GM12878 (cell line): ENCODE data around the gene DCAF7. TPM values are rescaled to one million over a fixed set of nuclear protein-coding genes. Genes with fewer than 3 reads are reported as not detected.

Source experiments
- ATAC-seq: fragments of 200-7000 bp; cut with Tn5 transposase; 3 replicates; pipeline ENCODE4 v1.9.1; 2020; ENCODE audit warnings: mild to moderate bottlenecking, moderate library complexity
- BruUV-seq: library from RNA; stranded (reverse); fragments of 400-500 nt; replicated peaks from 2 replicates; lab custom pipeline; 2021; lab: Mats Ljungman, UMichigan
- CTCF ChIA-PET: fragments of 300-600 bp; sonication (Branson Sonifier 250); formaldehyde crosslinking; extraction: SDS; loops from one replicate; lab custom pipeline; 2021; ENCODE audit warnings: inconsistent platforms; lab: Yijun Ruan, JAX
- POLR2A ChIA-PET: fragments of 350-600 bp; formaldehyde crosslinking; extraction: SDS; loops from one replicate; lab custom pipeline; 2021; ENCODE audit warnings: inconsistent platforms; lab: Charles Lee
- RAD21 ChIA-PET: fragments of 300-600 bp; sonication (Branson Sonifier 250); formaldehyde crosslinking; loops from one replicate; lab custom pipeline; 2023; ENCODE audit warnings: antibody characterized with exemption; ENCODE audit not compliant: unreplicated experiment; lab: Charles Lee
- SMC1A ChIA-PET: fragments of 300-600 bp; sonication (Branson Sonifier 250); formaldehyde crosslinking; loops from one replicate; lab custom pipeline; 2023; ENCODE audit not compliant: unreplicated experiment, uncharacterized antibody; lab: Charles Lee
- DNase-seq: peaks from one replicate; pipeline ENCODE4 v3.0.0-alpha.2; 2011; ENCODE audit warnings: low read depth, low spot score
- FAIRE-seq: peaks from 3 replicates; lab custom pipeline; 2011; peaks lifted over from hg19 to GRCh38; lab: Jason Lieb, UNC
- H2AFZ ChIP-seq: 2 replicates; pipeline ENCODE4 v1.6.0; 2011; ENCODE audit warnings: low read depth, low read length, control low read depth; ENCODE audit not compliant: control insufficient read depth
- H3K27ac ChIP-seq: 2 replicates; pipeline ENCODE4 v1.5.1; 2011; ENCODE audit warnings: control low read depth; ENCODE audit not compliant: control insufficient read depth, insufficient read depth
- H3K27me3 ChIP-seq, 2 experiments: replicated peaks in 1 of 2; 2 replicates each; pipeline versions ENCODE4 v1.6.0 to v1.6.1; 2011; ENCODE audit warnings: low read length in 1 of 2; ENCODE audit not compliant: control insufficient read depth in 2 of 2, insufficient read depth in 2 of 2
- H3K36me3 ChIP-seq, 2 experiments: 2 replicates each; pipeline ENCODE4 v1.5.1; 2011; ENCODE audit warnings: low read length in 1 of 2; ENCODE audit not compliant: control insufficient read depth in 2 of 2, insufficient read depth in 2 of 2
- H3K4me1 ChIP-seq: 2 replicates; pipeline ENCODE4 v1.6.1; 2011; ENCODE audit warnings: mild to moderate bottlenecking, low read length, moderate library complexity, mixed read lengths; ENCODE audit not compliant: control insufficient read depth, insufficient read depth
- H3K4me2 ChIP-seq: 2 replicates; pipeline ENCODE4 v1.6.0; 2011; ENCODE audit warnings: control low read depth; ENCODE audit not compliant: control insufficient read depth, insufficient read depth
- H3K4me3 ChIP-seq: fragments of 200-600 bp; sonication (generic); 2 replicates; pipeline ENCODE4 v1.5.1; 2016
- H3K79me2 ChIP-seq: 2 replicates; pipeline ENCODE4 v1.6.0; 2011; ENCODE audit warnings: low read length; ENCODE audit not compliant: control insufficient read depth, insufficient read depth
- H3K9ac ChIP-seq: 2 replicates; pipeline ENCODE4 v1.8.0; 2011; ENCODE audit warnings: low read length, control low read depth, mixed read lengths; ENCODE audit not compliant: control insufficient read depth, insufficient read depth
- H3K9me3 ChIP-seq: replicated peaks from 3 replicates; pipeline ENCODE4 v1.5.1; 2011; ENCODE audit warnings: mild to moderate bottlenecking, low read length; ENCODE audit not compliant: control insufficient read depth, insufficient read depth
- H4K20me1 ChIP-seq: 2 replicates; pipeline ENCODE4 v1.6.0; 2011; ENCODE audit not compliant: control insufficient read depth, insufficient read depth
- MTA3 ChIP-seq: IDR thresholded peaks from 2 replicates; pipeline ENCODE4 v1.6.1; 2012; ENCODE audit warnings: low read length, inconsistent platforms, borderline replicate concordance
- NBN ChIP-seq: fragments of 450-650 bp; IDR thresholded peaks from 2 replicates; pipeline ENCODE4 v1.6.1; 2016
- RBBP5 ChIP-seq: fragments of 200-600 bp; sonication (generic); conservative IDR thresholded peaks from 2 replicates; pipeline ENCODE4 v1.6.1; 2016
- WGBS: methylation state at CpG from one replicate; pipeline ENCODE4 v1.1.6; 2016; ENCODE audit warnings: low lambda C conversion rate; ENCODE audit not compliant: insufficient replicate concordance, insufficient coverage; ENCODE audit errors: missing lambda C conversion rate; 5-methylcytosine and 5-hydroxymethylcytosine counted together
- in situ Hi-C: fragments of 300-500 bp; cut with MboI; formaldehyde crosslinking; loops from 9 replicates; pipeline ENCODE4 v1.14.3; 2018; ENCODE audit warnings: mixed read lengths
- intact Hi-C: fragments of 100-400 bp; cut with micrococcal nuclease; formaldehyde crosslinking; loops from one replicate; pipeline ENCODE4 v1.14.2; 2022; ENCODE audit not compliant: unreplicated experiment
- polyA plus RNA-seq, 11 experiments: library from polyadenylated mRNA; depleted of rRNA in 4 of 11; unstranded in 6 of 11; stranded (reverse) in 5 of 11; fragments of >200 nt; fragmentation: Nextera tagmentation in 4 of 11; fragmentation: Illumina TruSeq in 1 of 11; extraction: Ambion mirVana in 4 of 11; extraction: Trizol in 1 of 11; gene quantifications; 1 replicate in 1 of 11; 2 replicates in 10 of 11; pipeline versions ENCODE4 v1.2.1 to v1.2.3, GENCODE V29; 2011 to 2016; ENCODE audit warnings: inconsistent platforms in 2 of 11, missing spikeins in 2 of 11, low read depth in 1 of 11
- total RNA-seq, 4 experiments: library from RNA; depleted of rRNA in 3 of 4; stranded (reverse); fragments of >200 nt in 3 of 4; fragmentation: Illumina TruSeq in 1 of 4; extraction: Trizol in 1 of 4; gene quantifications; 2 replicates each; pipeline versions ENCODE4 v1.2.1 to v1.2.3, GENCODE V29; 2013 to 2021
- TF ChIP-seq, protein P1 (sequence below): IDR thresholded peaks from 2 replicates; pipeline ENCODE4 v1.6.1; 2012; ENCODE audit warnings: improper control_type of control experiment, low read depth, low read length; ENCODE audit not compliant: insufficient replicate concordance
- TF ChIP-seq, protein P2 (sequence below): fragments of 450-650 bp; conservative IDR thresholded peaks from 2 replicates; pipeline ENCODE4 v1.6.1; 2017; ENCODE audit warnings: mild to moderate bottlenecking, moderate library complexity

DCAF7 gene
- total and polyA plus RNA-seq, 10 of the 15 experiments (the other 5 are each of a cell fraction or from before 2014, with no cell fraction given), result 27.0 to 103 (median 54.5) TPM

DNA sequence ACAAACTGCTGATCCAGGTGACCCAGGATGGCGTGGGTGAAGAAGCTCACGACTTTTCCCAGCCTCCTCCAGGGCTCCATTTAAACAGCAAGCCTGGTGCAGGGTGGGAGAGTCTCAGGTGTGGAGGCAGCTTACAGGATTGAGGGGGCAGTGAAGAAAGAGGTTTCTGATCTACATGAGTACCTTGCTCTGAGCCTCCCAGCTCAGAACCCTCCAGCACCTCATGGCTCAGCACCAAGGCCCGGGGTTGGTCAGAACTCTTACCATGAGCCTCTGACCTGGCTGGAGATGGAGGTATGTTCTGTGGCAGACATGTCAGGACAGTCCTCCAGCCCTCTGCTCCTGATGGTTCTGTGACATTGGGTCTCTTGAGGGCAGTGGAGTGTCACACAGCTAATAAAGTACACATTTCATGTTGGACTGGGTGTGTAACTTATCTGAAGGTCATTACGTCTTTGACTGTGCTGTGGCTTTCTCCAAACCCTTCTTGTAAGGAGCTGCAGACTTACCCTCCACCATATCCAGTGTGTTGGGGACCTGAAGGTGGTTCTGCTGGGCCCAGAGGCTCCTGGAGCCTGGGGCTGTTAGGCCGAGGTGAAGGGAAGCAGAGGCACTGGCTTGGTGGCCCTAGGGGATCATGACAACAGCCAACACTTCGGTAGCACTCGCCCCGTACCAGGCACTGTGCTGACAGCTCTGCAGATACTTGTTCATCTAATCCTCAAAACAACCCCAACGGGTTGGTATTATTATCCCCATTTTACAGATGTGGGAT, 3.8 kb upstream of the DCAF7 start:
- Histone ChIP-seq H3K27me3 (no peaks in the 10 kb centered on the region), H3K4me3 (no peak overlapping the region), H3K9me3 (no peaks in the 10 kb centered on the region), H3K4me1 (peaks cover 8% of the 10 kb centered on the region), H3K36me3 (no peaks in the 10 kb centered on the region), H3K9ac (no peak overlapping the region), H2AFZ (no peak overlapping the region), H3K79me2 (peaks cover 19% of the 10 kb centered on the region), H3K4me2 (no peak overlapping the region), H4K20me1 (no peaks in the 10 kb centered on the region), H3K27ac (no peak overlapping the region)
- intact Hi-C loops, result no loop called here
- no peak for ATAC-seq
- in situ Hi-C loops, result no loop called here
- TF ChIP-seq, protein P1, sequence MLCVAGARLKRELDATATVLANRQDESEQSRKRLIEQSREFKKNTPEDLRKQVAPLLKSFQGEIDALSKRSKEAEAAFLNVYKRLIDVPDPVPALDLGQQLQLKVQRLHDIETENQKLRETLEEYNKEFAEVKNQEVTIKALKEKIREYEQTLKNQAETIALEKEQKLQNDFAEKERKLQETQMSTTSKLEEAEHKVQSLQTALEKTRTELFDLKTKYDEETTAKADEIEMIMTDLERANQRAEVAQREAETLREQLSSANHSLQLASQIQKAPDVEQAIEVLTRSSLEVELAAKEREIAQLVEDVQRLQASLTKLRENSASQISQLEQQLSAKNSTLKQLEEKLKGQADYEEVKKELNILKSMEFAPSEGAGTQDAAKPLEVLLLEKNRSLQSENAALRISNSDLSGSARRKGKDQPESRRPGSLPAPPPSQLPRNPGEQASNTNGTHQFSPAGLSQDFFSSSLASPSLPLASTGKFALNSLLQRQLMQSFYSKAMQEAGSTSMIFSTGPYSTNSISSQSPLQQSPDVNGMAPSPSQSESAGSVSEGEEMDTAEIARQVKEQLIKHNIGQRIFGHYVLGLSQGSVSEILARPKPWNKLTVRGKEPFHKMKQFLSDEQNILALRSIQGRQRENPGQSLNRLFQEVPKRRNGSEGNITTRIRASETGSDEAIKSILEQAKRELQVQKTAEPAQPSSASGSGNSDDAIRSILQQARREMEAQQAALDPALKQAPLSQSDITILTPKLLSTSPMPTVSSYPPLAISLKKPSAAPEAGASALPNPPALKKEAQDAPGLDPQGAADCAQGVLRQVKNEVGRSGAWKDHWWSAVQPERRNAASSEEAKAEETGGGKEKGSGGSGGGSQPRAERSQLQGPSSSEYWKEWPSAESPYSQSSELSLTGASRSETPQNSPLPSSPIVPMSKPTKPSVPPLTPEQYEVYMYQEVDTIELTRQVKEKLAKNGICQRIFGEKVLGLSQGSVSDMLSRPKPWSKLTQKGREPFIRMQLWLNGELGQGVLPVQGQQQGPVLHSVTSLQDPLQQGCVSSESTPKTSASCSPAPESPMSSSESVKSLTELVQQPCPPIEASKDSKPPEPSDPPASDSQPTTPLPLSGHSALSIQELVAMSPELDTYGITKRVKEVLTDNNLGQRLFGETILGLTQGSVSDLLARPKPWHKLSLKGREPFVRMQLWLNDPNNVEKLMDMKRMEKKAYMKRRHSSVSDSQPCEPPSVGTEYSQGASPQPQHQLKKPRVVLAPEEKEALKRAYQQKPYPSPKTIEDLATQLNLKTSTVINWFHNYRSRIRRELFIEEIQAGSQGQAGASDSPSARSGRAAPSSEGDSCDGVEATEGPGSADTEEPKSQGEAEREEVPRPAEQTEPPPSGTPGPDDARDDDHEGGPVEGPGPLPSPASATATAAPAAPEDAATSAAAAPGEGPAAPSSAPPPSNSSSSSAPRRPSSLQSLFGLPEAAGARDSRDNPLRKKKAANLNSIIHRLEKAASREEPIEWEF, result no peak
- TF ChIP-seq MTA3 (no peak), NBN (no peak), RBBP5 (no peak)
- TF ChIP-seq, protein P2, sequence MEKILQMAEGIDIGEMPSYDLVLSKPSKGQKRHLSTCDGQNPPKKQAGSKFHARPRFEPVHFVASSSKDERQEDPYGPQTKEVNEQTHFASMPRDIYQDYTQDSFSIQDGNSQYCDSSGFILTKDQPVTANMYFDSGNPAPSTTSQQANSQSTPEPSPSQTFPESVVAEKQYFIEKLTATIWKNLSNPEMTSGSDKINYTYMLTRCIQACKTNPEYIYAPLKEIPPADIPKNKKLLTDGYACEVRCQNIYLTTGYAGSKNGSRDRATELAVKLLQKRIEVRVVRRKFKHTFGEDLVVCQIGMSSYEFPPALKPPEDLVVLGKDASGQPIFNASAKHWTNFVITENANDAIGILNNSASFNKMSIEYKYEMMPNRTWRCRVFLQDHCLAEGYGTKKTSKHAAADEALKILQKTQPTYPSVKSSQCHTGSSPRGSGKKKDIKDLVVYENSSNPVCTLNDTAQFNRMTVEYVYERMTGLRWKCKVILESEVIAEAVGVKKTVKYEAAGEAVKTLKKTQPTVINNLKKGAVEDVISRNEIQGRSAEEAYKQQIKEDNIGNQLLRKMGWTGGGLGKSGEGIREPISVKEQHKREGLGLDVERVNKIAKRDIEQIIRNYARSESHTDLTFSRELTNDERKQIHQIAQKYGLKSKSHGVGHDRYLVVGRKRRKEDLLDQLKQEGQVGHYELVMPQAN, result no peak
- ChIA-PET POLR2A (no interaction called here), RAD21 (interaction anchor here (0.7 kb wide), 1 partner anchor 39 kb away, joined by 3 read pairs; no protein-coding TSS in a partner anchor), CTCF (interaction anchor here (0.7 to 1.3 kb wide), 2 partner anchors 10 to 14 kb away, joined by 3 read pairs; no protein-coding TSS in a partner anchor), SMC1A (interaction anchor here (1.0 kb wide), 1 partner anchor 65 kb away, joined by 3 read pairs; no protein-coding TSS in a partner anchor)
- WGBS, result 70% methylated on average over 9 of the region's 9 CpGs
- no peak for FAIRE-seq
- no TSS peak for BruUV-seq
- DNase-seq, result no peak
